GM19467 (cell line): ENCODE results near the gene BDNF.

Source experiments
- ATAC-seq: cut with Tn5 transposase; IDR thresholded peaks from one replicate; pipeline ENCODE4 v1.9.1; 2021; ENCODE audit warnings: mild to moderate bottlenecking, moderate library complexity; ENCODE audit not compliant: unreplicated experiment

Gene BDNF

DNA sequence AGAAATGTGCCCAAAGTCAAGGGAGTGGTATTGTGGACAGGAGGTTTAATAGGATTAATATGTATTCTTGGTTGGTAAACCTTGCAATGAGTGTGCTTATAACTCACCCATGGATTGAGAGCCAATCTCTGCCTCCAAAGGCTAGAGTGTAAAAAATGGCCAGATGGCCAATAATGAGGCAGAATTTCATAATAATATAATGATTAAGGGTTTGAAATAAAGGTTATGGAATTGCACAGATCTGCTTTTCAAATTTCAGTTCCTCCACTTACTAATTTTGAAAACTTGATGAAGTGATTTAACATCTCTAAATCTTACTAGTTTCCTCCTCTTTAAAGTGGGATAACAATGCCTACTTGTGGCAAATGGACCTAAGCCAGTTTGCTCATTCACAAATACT lies 94.8 kb downstream of the BDNF start:
- no peak for ATAC-seq
